Spleen (tissue), 7 donors: ENCODE results near the gene PSMG1.

ENCODE experiments used
- POLR2A ChIP-seq, 3 donors: fragments of 450-650 bp; IDR thresholded peaks; one replicate each; pipeline ENCODE4 v1.5.1; 2017; ENCODE audit warnings: antibody characterized with exemption in 3 of 3, mild to moderate bottlenecking in 1 of 3
- POLR2AphosphoS5 ChIP-seq, 3 donors: sonication (generic); formaldehyde crosslinking; IDR thresholded peaks; one replicate each; pipeline ENCODE4 v1.5.1; 2017; ENCODE audit warnings: antibody characterized with exemption in 3 of 3
- TF ChIP-seq, protein P1 (sequence below), 11 experiments: fragments of 200-600 bp in 7 of 11; fragments of 450-650 bp in 4 of 11; sonication (generic) in 4 of 11; IDR thresholded peaks in 8 of 11; conservative IDR thresholded peaks in 3 of 11; 1 replicate in 7 of 11; 2 replicates in 4 of 11; pipeline versions ENCODE4 v1.4.0 to v1.8.0; 2016 to 2021; ENCODE audit warnings: antibody characterized with exemption in 11 of 11, inconsistent platforms in 4 of 11, mild to moderate bottlenecking in 1 of 11
- donor health status: DM: no; HTN: no; CAD: no; lungs with moderate emphysema.
- donor health status: DM: no; HTN: no; CAD: no.
- donor health status: DM: no; HTN: no; CAD: no.

DNA sequence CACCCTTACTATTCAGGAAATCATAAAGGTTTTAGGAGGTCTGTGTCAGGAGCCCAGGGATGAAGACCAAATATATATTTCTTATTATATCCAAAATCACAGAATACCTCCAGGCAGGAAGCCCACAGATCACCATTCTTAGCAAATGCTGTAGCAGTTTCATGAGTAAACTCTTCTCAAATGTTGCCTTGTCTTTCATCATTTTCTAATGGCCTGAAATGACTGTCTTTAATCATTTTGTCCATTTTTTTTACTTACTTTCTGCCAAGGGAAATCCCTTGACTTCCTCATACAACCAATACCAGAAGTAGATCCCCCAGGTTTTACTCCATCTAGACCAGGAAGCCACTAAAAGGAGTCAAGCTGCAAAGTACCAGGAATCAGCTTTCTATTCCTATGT lies 32.4 kb downstream of the PSMG1 start:
- TF ChIP-seq, protein P1, sequence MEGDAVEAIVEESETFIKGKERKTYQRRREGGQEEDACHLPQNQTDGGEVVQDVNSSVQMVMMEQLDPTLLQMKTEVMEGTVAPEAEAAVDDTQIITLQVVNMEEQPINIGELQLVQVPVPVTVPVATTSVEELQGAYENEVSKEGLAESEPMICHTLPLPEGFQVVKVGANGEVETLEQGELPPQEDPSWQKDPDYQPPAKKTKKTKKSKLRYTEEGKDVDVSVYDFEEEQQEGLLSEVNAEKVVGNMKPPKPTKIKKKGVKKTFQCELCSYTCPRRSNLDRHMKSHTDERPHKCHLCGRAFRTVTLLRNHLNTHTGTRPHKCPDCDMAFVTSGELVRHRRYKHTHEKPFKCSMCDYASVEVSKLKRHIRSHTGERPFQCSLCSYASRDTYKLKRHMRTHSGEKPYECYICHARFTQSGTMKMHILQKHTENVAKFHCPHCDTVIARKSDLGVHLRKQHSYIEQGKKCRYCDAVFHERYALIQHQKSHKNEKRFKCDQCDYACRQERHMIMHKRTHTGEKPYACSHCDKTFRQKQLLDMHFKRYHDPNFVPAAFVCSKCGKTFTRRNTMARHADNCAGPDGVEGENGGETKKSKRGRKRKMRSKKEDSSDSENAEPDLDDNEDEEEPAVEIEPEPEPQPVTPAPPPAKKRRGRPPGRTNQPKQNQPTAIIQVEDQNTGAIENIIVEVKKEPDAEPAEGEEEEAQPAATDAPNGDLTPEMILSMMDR (IDR thresholded peaks at IDR 0.05 in 8 of 11, conservative IDR thresholded peaks at IDR 0.05 in 3 of 11): no peak
- no peak for TF ChIP-seq POLR2AphosphoS5 (IDR thresholded peaks at IDR 0.05)
- TF ChIP-seq POLR2A (IDR thresholded peaks at IDR 0.05): no peak
